Right lobe of liver (tissue), 6 donors: ENCODE results near the gene C9orf50. TPM values are rescaled to one million over a fixed set of nuclear protein-coding genes. Genes with fewer than 3 reads are reported as not detected.

Experiments used
- ATAC-seq, 4 donors: fragments of 200-7000 bp; cut with Tn5 transposase; one replicate each; pipeline ENCODE4 v1.9.1; 2020; ENCODE audit warnings: mild to moderate bottlenecking in 4 of 4, moderate library complexity in 4 of 4
- DNase-seq, 3 donors: peaks; one replicate each; pipeline ENCODE4 v3.0.0-alpha.2; 2020
- H3K27ac ChIP-seq, 3 donors: fragments of 200-600 bp; one replicate each; pipeline ENCODE4 v1.8.0; 2022
- H3K27me3 ChIP-seq, 2 donors: fragments of 200-600 bp; one replicate each; pipeline ENCODE4 v1.8.0; 2022
- H3K36me3 ChIP-seq, 4 donors: fragments of 200-600 bp; sonication (generic) in 1 of 4; one replicate each; pipeline versions ENCODE4 v1.5.1 to v1.8.0; 2017 to 2022; ENCODE audit warnings: control low read depth in 1 of 4
- H3K4me1 ChIP-seq, 4 donors: fragments of 200-600 bp; sonication (generic) in 1 of 4; one replicate each; pipeline versions ENCODE4 v1.5.1 to v1.8.0; 2017 to 2022; ENCODE audit warnings: control low read depth in 1 of 4
- H3K4me3 ChIP-seq, 3 donors: fragments of 200-600 bp; one replicate each; pipeline ENCODE4 v1.8.0; 2022
- H3K9me3 ChIP-seq, 4 donors: fragments of 200-600 bp; sonication (generic) in 1 of 4; one replicate each; pipeline versions ENCODE4 v1.5.1 to v1.8.0; 2017 to 2022; ENCODE audit warnings: control low read depth in 1 of 4
- POLR2A ChIP-seq: fragments of 450-650 bp; IDR thresholded peaks from one replicate; pipeline ENCODE4 v1.6.1; 2017; ENCODE audit warnings: antibody characterized with exemption, mild to moderate bottlenecking
- WGBS: methylation state at CpG from one replicate; pipeline ENCODE4 v1.1.6; 2018; ENCODE audit warnings: low coverage, low lambda C conversion rate; ENCODE audit not compliant: insufficient coverage; ENCODE audit errors: missing lambda C conversion rate; 5-methylcytosine and 5-hydroxymethylcytosine counted together
- intact Hi-C, 2 donors: fragments of 100-400 bp; cut with DNase I; formaldehyde crosslinking; loops; one replicate each; pipeline versions ENCODE4 v1.11.2 to v1.14.1; 2022
- total RNA-seq, 6 experiments: library from RNA; depleted of rRNA in 2 of 6; stranded (reverse); fragments of >200 nt in 2 of 6; fragmentation: NEBNext Ultra II Directional in 3 of 6; extraction: Animal tissue kit (Norgen Biotek cat#: 25700) in 3 of 6; gene quantifications; one replicate each; pipeline versions ENCODE4 v1.1.0 to v1.2.4, GENCODE V29; 2016 to 2023
- TF ChIP-seq, protein P1 (sequence below), 4 donors: fragments of 200-600 bp in 3 of 4; fragments of 450-650 bp in 1 of 4; IDR thresholded peaks; one replicate each; pipeline versions ENCODE4 v1.5.1 to v1.8.0; 2016 to 2022; ENCODE audit warnings: antibody characterized with exemption in 4 of 4, mild to moderate bottlenecking in 2 of 4
- donor health status: DM: no; HTN: yes; CAD: no.
- donor health status: DM: no; HTN: no; CAD: no.
- donor health status: DM: no; HTN: no; CAD: no.
- donor health status: DM: no; HTN: yes; CAD: no.
- donor health status: DM: no; HTN: yes; CAD: no.

The C9orf50 gene
- total RNA-seq, 6 experiments from 2014 or later, result not detected

DNA sequence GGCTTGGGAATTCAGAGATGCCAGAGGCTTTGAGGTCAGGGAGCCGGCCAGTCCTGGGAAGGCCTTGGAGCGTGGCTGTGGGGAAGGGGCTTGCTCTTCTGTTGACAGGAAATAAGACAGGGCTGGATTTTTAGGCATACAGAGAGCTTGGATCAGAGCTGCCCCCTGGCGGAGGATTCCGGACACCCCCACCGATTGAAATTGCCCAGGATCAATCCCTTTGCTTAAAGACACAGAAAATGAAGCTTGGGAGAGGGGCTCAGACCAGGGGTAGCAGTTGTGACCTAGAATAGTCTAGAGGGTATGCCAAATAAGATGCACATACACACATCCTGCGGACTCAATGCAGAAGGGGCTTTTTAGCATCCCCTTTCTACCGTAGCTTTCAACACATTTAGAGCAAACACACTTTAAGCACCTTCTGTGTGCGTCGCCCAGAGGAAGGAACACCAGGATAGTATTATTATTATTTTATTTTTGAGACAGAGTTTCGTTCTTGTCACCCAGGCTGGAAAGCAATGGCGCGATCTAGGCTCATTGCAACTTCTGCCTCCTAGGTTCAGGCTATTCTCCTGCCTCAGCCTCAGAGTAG is 3.4 kb upstream of the C9orf50 start:
- intact Hi-C loops, result no loop called here
- ATAC-seq, result peak in 2 of 4 donors; percentile 11 to 27
- no peaks in the 10 kb centered on the region for H3K36me3 ChIP-seq
- WGBS, result 24% methylated on average over 10 of the region's 12 CpGs
- H3K27me3 ChIP-seq, result no peaks in the 10 kb centered on the region
- H3K27ac ChIP-seq, result no peak overlapping the region
- H3K4me1 ChIP-seq, result peaks cover 0 to 34% (median 9%) of the 10 kb centered on the region in 4 donors
- no peaks in the 10 kb centered on the region for H3K9me3 ChIP-seq
- TF ChIP-seq, protein P1, sequence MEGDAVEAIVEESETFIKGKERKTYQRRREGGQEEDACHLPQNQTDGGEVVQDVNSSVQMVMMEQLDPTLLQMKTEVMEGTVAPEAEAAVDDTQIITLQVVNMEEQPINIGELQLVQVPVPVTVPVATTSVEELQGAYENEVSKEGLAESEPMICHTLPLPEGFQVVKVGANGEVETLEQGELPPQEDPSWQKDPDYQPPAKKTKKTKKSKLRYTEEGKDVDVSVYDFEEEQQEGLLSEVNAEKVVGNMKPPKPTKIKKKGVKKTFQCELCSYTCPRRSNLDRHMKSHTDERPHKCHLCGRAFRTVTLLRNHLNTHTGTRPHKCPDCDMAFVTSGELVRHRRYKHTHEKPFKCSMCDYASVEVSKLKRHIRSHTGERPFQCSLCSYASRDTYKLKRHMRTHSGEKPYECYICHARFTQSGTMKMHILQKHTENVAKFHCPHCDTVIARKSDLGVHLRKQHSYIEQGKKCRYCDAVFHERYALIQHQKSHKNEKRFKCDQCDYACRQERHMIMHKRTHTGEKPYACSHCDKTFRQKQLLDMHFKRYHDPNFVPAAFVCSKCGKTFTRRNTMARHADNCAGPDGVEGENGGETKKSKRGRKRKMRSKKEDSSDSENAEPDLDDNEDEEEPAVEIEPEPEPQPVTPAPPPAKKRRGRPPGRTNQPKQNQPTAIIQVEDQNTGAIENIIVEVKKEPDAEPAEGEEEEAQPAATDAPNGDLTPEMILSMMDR (IDR thresholded peaks at IDR 0.05), result peak; percentile 58 to 75 (median 69)
- no peak for TF ChIP-seq POLR2A
- DNase-seq, result peak in 1 of 3 donors; percentile 65
- no peak overlapping the region for H3K4me3 ChIP-seq

DNA sequence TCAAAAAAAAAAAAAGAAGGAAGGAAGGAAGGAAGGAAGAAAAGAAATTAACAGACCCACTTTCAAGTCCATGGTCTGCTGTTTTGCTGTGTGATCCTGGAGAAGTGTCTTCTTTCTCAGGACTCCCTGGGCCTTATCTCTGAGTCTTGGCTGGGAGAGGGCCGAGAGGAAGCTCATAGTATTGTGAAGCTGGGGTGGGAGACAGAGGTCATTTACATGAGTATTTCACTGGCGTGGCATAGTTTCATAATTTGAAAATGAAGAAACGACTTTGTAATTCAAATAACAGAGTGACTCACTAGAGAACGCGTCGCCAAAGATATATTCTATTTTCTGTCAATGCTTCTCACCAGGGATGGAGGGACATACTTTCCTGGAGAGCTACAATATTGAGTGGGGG is 2.4 kb upstream of the C9orf50 start:
- intact Hi-C loops, result no loop called here
- Histone ChIP-seq H3K27ac (no peak overlapping the region), H3K4me1 (peaks cover 0 to 28% (median 7%) of the 10 kb centered on the region in 4 donors), H3K36me3 (no peaks in the 10 kb centered on the region), H3K27me3 (no peaks in the 10 kb centered on the region), H3K4me3 (no peak overlapping the region), H3K9me3 (no peaks in the 10 kb centered on the region)
- peak in 1 of 4 donors; percentile 4 for ATAC-seq
- WGBS, result 47% methylated on average over 6 of the region's 6 CpGs
- TF ChIP-seq, protein P1 (IDR thresholded peaks at IDR 0.05), result no peak
- TF ChIP-seq POLR2A, result no peak
- DNase-seq, result no peak

DNA sequence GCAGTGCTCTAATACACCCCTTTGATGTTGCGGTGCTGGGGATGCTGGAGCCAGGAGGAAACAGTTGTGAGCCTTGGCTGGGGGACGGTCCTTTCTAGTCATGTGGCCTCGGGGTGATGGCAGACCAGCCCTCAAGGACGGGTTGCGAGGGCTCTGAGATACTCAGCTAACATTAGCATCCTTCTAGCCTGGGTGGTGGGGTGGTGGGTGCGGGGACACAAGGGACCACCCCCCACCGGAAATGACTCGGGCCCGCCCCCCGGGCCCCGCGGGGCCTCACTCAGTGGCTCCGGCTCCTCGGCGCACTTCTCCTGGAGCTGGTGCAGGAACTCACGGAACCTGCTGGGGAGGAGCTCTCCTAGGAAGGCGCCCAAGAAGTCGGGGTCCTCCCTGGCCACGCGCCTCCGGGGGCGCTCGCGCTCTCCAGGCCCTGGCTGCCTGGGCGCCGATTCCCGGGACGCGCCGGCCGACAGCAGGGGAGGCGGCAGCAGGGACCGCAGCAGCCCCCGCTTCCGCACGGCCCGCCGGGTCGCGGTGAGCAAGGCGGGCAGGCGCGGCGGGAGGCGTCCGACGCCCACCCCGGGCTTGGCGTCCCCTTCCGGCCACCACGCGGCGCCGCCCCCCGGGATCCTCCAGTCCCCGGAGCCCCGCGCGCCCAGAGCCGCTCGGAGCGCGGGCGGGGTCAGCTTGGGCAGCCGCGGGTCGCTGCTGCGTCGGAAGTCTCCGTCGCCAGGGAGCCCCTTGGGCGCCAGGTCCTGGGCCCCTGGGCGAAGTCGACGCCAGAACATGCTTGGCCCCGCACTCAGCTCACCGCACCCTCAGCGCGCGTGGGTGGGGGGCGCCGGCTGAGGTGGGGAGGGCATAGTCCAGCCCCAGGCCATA is 873 bp downstream of the C9orf50 start:
- peaks cover 0 to 9% (median 0%) of the 10 kb centered on the region in 4 donors for H3K4me1 ChIP-seq
- H3K4me3 ChIP-seq, result peak overlapping the region; percentile 31 to 40 (median 32)
- H3K9me3 ChIP-seq, result no peaks in the 10 kb centered on the region
- WGBS, result 67% methylated on average over 1 of the region's 82 CpGs
- ATAC-seq (peak in 3 of 4 donors; percentile 3 to 30 (median 12)), DNase-seq (no peak)
- intact Hi-C loops, result loop anchor here in 1 of 2 donors (10.0 kb wide), 1 partner anchor 465 kb away; no protein-coding TSS in a partner anchor
- peak overlapping the region in 1 of 3 donors; percentile 18 for H3K27ac ChIP-seq
- TF ChIP-seq, protein P1 (IDR thresholded peaks at IDR 0.05), result no peak
- TF ChIP-seq POLR2A, result no peak
- no peaks in the 10 kb centered on the region for H3K27me3 ChIP-seq
- no peaks in the 10 kb centered on the region for H3K36me3 ChIP-seq

DNA sequence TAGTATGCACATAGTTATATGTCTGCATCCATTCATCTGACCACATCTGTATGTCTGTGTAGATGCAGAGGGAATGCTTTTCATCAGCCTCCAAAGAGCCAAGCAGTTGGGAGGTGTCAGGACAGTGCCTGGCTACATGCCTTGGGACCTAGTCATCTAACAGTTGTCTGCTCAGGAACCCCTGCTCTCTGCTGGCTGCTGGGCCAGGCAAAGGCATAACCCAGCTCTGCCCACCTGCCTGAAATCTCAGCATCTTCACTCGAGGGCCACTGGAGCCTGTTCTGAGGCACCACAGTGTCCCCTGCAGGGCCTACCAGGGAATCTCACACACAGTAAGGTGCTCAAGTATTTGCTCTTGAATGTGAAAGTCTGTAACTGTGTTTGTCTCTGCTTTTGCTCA is 3.7 kb downstream of the C9orf50 start:
- intact Hi-C loops, result loop anchor here in 1 of 2 donors (10.0 kb wide), 1 partner anchor 462 kb away; no protein-coding TSS in a partner anchor
- WGBS, result no CpG with 5 or more reads among the region's 1 CpG
- Histone ChIP-seq H3K27ac (no peak overlapping the region), H3K27me3 (no peaks in the 10 kb centered on the region), H3K36me3 (no peaks in the 10 kb centered on the region), H3K4me1 (peaks cover 0 to 9% (median 0%) of the 10 kb centered on the region in 4 donors), H3K9me3 (no peaks in the 10 kb centered on the region), H3K4me3 (no peak overlapping the region)
- peak in 3 of 4 donors; percentile 30 to 61 (median 42) for ATAC-seq
- DNase-seq, result no peak
- no peak for TF ChIP-seq POLR2A
- TF ChIP-seq, protein P1 (IDR thresholded peaks at IDR 0.05), result peak; percentile 21 to 49 (median 40)
